HTR-8/SVneo (cell line): ENCODE measurements around the gene ZP4.

Experiments used
- DNase-seq: peaks from one replicate; pipeline ENCODE4 v3.0.0; 2011; ENCODE audit warnings: low spot score, mixed read lengths; ENCODE audit not compliant: insufficient read length
- FAIRE-seq: peaks from 2 replicates; lab custom pipeline; 2011; peaks lifted over from hg19 to GRCh38; lab: Jason Lieb, UNC

ZP4 gene

DNA sequence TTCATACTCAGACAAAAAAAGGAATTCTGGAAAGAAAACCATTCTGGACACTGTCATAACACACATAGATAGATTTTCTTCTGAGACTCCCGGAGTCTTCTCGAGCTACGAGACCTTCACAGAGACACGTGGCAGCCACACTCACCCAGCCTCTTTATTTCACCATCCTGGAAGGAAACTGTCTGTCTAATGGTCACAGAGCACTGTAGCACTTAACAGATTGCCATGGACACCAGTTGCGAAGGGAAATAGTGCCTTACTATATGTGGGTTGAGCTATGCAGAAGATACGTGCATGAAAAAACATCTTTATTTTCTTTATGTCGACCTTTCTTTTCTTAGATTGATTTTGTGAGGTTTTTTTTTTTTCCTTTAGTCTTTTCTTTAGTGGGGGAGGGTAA is 57.9 kb downstream of the ZP4 start:
- FAIRE-seq (no peak), DNase-seq (no peak)
